ENCODE results near the gene STRN.

STRN gene

DNA sequence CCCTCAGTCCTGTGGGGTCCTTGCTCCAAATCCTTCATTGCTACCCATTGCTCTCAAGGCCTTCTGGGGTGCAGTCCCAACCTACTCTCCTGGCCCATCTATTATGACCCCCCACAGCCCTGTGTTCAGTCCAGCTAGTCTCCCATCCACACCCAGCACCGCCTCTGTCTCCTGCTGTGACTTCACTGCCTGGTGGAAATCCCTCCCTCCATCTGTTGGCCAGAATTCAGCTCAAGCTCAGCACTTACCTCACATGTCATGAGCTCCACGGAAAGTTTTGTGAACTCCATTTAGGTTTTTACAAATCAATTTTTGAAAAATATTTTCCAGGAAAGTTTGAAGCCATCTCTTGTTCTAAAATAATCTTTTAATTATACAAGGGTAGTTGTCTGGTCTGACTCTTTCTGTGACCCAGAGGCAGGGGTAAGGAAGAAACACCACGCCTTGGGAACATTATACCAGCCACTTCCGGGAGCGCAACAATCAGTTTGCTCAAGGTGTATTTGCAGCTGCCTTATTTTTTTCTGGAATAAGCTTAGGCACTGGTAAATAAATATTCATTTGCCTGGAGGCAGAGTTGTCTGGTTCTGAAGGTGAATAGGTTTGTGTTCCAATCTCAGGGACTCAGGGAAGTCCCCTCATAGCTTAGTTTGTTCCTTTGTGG is 159.0 kb downstream of the STRN start:
- ATAC-seq = no peak
- TF ChIP-seq BACH2 (CRISPR knock-in tag; IDR thresholded peaks at IDR 0.05; ENCODE audit: borderline replicate concordance) (no peak), ISL1 (CRISPR knock-in tag; IDR thresholded peaks at IDR 0.05) (no peak), ZFP3 (CRISPR knock-in tag; IDR thresholded peaks at IDR 0.05) (no peak), ZNF70 (CRISPR knock-in tag; IDR thresholded peaks at IDR 0.05) (no peak), CSDC2 (CRISPR knock-in tag; IDR thresholded peaks at IDR 0.05) (no peak), ZFP30 (CRISPR knock-in tag; IDR thresholded peaks at IDR 0.05) (no peak), ZNF565 (CRISPR knock-in tag; conservative IDR thresholded peaks at IDR 0.05; ENCODE audit: low read depth) (no peak), GLIS3 (CRISPR knock-in tag; IDR thresholded peaks at IDR 0.05) (no peak), TOX (CRISPR knock-in tag; IDR thresholded peaks at IDR 0.05; ENCODE audit: borderline replicate concordance) (no peak), ZNF8 (CRISPR knock-in tag; IDR thresholded peaks at IDR 0.05) (no peak), ARNTL (CRISPR knock-in tag; IDR thresholded peaks at IDR 0.05; ENCODE audit: borderline replicate concordance, low read depth) (no peak), OSR1 (CRISPR knock-in tag; IDR thresholded peaks at IDR 0.05) (no peak), ZC3H10 (CRISPR knock-in tag; IDR thresholded peaks at IDR 0.05) (no peak)
- TF ChIP-seq, protein P1, sequence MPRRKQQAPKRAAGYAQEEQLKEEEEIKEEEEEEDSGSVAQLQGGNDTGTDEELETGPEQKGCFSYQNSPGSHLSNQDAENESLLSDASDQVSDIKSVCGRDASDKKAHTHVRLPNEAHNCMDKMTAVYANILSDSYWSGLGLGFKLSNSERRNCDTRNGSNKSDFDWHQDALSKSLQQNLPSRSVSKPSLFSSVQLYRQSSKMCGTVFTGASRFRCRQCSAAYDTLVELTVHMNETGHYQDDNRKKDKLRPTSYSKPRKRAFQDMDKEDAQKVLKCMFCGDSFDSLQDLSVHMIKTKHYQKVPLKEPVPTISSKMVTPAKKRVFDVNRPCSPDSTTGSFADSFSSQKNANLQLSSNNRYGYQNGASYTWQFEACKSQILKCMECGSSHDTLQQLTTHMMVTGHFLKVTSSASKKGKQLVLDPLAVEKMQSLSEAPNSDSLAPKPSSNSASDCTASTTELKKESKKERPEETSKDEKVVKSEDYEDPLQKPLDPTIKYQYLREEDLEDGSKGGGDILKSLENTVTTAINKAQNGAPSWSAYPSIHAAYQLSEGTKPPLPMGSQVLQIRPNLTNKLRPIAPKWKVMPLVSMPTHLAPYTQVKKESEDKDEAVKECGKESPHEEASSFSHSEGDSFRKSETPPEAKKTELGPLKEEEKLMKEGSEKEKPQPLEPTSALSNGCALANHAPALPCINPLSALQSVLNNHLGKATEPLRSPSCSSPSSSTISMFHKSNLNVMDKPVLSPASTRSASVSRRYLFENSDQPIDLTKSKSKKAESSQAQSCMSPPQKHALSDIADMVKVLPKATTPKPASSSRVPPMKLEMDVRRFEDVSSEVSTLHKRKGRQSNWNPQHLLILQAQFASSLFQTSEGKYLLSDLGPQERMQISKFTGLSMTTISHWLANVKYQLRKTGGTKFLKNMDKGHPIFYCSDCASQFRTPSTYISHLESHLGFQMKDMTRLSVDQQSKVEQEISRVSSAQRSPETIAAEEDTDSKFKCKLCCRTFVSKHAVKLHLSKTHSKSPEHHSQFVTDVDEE (CRISPR knock-in tag; IDR thresholded peaks at IDR 0.05) = no peak
- TF ChIP-seq, protein P2, sequence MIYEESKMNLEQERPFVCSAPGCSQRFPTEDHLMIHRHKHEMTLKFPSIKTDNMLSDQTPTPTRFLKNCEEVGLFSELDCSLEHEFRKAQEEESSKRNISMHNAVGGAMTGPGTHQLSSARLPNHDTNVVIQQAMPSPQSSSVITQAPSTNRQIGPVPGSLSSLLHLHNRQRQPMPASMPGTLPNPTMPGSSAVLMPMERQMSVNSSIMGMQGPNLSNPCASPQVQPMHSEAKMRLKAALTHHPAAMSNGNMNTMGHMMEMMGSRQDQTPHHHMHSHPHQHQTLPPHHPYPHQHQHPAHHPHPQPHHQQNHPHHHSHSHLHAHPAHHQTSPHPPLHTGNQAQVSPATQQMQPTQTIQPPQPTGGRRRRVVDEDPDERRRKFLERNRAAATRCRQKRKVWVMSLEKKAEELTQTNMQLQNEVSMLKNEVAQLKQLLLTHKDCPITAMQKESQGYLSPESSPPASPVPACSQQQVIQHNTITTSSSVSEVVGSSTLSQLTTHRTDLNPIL (CRISPR knock-in tag; IDR thresholded peaks at IDR 0.05; ENCODE audit: low read depth) = no peak

DNA sequence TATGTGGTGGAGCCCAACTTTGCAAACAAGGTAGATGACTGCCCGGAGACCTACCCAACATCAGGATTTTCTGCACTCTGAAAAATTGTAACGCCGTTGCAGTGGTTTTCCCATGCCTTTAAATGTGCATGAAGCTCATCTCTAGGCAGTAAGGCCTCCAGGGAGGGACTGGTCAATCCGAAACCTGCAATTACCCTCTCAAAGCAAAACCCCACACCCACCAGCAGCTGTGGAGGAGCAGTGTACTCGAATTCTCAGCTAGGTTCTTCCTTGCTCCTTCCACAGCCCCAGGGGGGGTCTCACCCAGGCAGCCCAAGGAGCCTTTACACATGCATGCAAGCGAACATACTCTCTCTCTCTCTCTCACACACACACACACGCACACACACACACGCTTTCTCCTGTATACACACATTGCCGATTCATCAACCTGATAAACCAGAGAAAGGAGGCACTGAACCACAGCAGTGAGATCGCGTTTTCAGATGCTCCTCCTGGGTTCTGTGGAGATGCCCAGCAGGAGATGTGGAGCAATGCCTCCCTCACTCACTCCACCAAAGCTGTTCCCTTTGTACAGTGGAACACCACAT is 160.6 kb downstream of the STRN start:
- no peak for ATAC-seq
- no peak for TF ChIP-seq ZNF8 (CRISPR knock-in tag; IDR thresholded peaks at IDR 0.05)
- TF ChIP-seq RARB (CRISPR knock-in tag; IDR thresholded peaks at IDR 0.05) = no peak
- TF ChIP-seq ZNF565 (CRISPR knock-in tag; conservative IDR thresholded peaks at IDR 0.05; ENCODE audit: low read depth) = no peak
- TF ChIP-seq, protein P3, sequence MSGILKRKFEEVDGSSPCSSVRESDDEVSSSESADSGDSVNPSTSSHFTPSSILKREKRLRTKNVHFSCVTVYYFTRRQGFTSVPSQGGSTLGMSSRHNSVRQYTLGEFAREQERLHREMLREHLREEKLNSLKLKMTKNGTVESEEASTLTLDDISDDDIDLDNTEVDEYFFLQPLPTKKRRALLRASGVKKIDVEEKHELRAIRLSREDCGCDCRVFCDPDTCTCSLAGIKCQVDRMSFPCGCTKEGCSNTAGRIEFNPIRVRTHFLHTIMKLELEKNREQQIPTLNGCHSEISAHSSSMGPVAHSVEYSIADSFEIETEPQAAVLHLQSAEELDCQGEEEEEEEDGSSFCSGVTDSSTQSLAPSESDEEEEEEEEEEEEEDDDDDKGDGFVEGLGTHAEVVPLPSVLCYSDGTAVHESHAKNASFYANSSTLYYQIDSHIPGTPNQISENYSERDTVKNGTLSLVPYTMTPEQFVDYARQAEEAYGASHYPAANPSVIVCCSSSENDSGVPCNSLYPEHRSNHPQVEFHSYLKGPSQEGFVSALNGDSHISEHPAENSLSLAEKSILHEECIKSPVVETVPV (CRISPR knock-in tag; IDR thresholded peaks at IDR 0.05) = no peak
- TF ChIP-seq OSR1 (CRISPR knock-in tag; IDR thresholded peaks at IDR 0.05) = no peak
- no peak for TF ChIP-seq ESRRG (CRISPR knock-in tag; IDR thresholded peaks at IDR 0.05)
- TF ChIP-seq BACH2 (CRISPR knock-in tag; IDR thresholded peaks at IDR 0.05; ENCODE audit: borderline replicate concordance) = no peak
- no peak for TF ChIP-seq GLIS3 (CRISPR knock-in tag; IDR thresholded peaks at IDR 0.05)
- no peak for TF ChIP-seq ZFP3 (CRISPR knock-in tag; IDR thresholded peaks at IDR 0.05)
- TF ChIP-seq TOX (CRISPR knock-in tag; IDR thresholded peaks at IDR 0.05; ENCODE audit: borderline replicate concordance) = no peak
- TF ChIP-seq SNAI2 (CRISPR knock-in tag; IDR thresholded peaks at IDR 0.05) = no peak
- no peak for TF ChIP-seq ZNF70 (CRISPR knock-in tag; IDR thresholded peaks at IDR 0.05)
- TF ChIP-seq PPARA (CRISPR knock-in tag; IDR thresholded peaks at IDR 0.05; ENCODE audit: borderline replicate concordance) = no peak
- no peak for TF ChIP-seq ZC3H10 (CRISPR knock-in tag; IDR thresholded peaks at IDR 0.05)
- no peak for TF ChIP-seq ISL1 (CRISPR knock-in tag; IDR thresholded peaks at IDR 0.05)
- TF ChIP-seq, protein P1 (CRISPR knock-in tag; IDR thresholded peaks at IDR 0.05) = no peak
- TF ChIP-seq ARNTL (CRISPR knock-in tag; IDR thresholded peaks at IDR 0.05; ENCODE audit: borderline replicate concordance, low read depth) = no peak

DNA sequence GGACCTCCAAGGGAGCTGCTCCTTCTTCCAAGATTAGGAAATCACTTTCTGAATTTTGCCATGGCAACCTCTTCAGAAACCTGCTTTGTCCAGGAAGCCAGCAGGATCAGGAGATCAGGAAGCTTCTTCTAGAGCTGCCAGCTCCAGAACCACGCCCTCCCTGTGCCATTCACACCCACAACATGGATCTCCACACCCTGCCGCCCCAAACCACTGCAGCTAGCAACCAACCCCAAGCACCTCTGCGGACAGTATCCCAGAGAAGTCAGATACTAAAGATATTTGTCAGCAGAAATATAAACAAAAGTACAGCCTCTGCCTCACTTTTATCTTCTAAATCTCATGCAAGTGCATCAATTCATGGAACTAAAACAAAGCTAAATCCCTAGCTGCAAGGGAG is 163.4 kb downstream of the STRN start:
- TF ChIP-seq, protein P3 (CRISPR knock-in tag; IDR thresholded peaks at IDR 0.05) = no peak
- TF ChIP-seq GLIS3 (CRISPR knock-in tag; IDR thresholded peaks at IDR 0.05) (no peak), ZNF8 (CRISPR knock-in tag; IDR thresholded peaks at IDR 0.05) (no peak), ARNTL (CRISPR knock-in tag; IDR thresholded peaks at IDR 0.05; ENCODE audit: borderline replicate concordance, low read depth) (no peak), ZFP3 (CRISPR knock-in tag; IDR thresholded peaks at IDR 0.05) (no peak)
- TF ChIP-seq, protein P4, sequence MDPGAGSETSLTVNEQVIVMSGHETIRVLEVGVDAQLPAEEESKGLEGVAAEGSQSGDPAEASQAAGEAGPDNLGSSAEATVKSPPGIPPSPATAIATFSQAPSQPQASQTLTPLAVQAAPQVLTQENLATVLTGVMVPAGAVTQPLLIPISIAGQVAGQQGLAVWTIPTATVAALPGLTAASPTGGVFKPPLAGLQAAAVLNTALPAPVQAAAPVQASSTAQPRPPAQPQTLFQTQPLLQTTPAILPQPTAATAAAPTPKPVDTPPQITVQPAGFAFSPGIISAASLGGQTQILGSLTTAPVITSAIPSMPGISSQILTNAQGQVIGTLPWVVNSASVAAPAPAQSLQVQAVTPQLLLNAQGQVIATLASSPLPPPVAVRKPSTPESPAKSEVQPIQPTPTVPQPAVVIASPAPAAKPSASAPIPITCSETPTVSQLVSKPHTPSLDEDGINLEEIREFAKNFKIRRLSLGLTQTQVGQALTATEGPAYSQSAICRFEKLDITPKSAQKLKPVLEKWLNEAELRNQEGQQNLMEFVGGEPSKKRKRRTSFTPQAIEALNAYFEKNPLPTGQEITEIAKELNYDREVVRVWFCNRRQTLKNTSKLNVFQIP (CRISPR knock-in tag; IDR thresholded peaks at IDR 0.05; ENCODE audit: borderline replicate concordance, low read depth) = no peak
- TF ChIP-seq, protein P2 (CRISPR knock-in tag; IDR thresholded peaks at IDR 0.05; ENCODE audit: low read depth) = no peak

More for the DNA sequence above, 163.4 kb downstream of the STRN start:
- no peak for ATAC-seq
